Stimulated activated CD8-positive, alpha-beta memory T cell treated with anti-CD3 and anti-CD28 coated beads, Interleukin-15, amount 100 ng/mL, for 48 hours (primary cell): ENCODE data around the gene COL4A2.
"Not testable (repeated sequence)": the region's sequence is repeated elsewhere in the genome, so short reads cannot be mapped to it uniquely, and the experiment has no call there.

Source experiments
- DNase-seq, 2 donors: peaks; one replicate each; pipeline ENCODE4 v3.0.0-alpha.2; 2020; ENCODE audit warnings: low read depth in 2 of 2

Gene COL4A2

DNA sequence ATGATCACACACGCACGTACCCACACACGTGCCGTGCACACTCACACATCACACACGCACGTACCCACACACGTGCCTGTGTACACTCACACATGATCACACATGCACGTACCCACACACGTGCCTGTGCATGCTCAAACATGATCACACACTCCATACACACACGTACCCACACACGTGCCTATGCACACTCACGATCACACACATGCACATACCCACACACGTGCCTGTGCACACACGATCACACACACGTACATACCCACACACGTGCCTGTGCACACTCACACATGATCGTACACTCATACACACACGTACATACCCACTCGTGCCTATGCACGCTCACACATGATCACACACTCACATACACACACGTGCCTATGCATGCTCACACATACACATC lies 167.6 kb downstream of the COL4A2 start:
- DNase-seq = no peak

DNA sequence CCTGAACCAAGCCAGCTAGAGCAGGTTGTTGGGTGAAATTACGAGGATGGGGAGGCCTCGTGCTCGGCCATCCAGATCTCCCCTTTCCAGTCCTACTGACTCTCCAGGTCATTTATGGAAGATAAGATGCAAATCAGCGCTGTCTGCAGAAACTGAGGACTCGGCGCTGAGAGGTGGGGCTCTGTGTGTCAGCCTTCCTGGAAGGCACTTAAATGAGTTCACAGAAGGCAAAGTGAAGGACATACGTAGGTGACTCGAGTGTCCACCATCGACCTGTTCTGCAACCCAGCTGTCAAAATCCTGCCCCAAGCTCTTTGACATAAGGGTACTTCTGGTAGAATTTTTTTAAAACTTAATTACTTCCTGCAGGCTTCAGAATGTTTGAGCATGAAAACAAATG lies 168.0 kb downstream of the COL4A2 start:
- no peak for DNase-seq

DNA sequence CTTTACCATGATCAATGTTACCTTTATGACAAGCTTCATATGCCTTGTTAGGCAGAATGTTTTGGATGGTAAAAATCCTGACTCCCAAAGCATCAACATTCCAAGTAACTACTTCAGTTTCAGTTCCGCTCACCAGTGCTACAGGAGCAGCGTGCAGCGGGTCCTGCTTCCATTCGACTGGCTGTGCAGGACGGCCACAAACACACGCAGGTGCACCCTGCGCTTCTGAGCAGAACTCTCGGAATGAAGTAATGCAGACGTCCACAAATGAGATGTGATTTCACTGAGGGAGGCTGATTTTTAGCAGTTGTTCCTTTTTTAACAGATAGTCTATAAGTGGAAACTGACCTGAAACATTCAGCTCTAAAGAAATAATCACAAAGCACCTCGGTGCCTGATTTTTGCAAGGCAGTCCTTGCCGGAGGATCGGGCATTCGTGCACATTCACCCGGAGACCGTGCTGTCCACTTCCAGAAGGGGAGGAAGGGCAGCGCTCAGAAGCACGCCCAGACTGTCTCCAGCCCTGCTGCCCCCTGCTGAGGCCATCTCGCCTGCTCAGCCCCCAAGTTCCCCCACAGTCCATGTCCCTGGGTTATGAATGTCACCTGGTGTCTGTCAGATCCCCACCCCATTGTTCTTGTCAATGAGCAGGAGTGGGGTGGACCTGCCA lies 168.6 kb downstream of the COL4A2 start:
- DNase-seq = no peak

DNA sequence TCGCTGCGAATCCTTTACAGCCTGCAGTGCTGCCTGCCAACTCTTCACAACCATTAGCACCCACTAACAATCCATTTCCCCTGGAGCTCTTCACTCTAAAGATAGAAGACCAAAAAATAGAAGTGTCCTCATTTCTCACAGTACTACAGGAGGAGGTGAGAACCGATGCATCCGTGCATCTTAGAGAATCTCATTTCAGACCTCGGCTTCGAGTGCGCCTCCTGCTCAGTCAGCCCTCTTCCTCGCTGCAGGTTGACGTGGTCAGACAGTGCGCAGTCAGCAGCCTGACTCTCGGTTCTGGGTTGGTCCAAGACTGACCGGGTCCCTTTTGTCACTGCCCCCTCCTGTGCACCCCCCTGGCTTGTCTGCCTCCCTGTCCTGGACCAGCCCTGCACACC lies 169.1 kb downstream of the COL4A2 start:
- DNase-seq = no peak

DNA sequence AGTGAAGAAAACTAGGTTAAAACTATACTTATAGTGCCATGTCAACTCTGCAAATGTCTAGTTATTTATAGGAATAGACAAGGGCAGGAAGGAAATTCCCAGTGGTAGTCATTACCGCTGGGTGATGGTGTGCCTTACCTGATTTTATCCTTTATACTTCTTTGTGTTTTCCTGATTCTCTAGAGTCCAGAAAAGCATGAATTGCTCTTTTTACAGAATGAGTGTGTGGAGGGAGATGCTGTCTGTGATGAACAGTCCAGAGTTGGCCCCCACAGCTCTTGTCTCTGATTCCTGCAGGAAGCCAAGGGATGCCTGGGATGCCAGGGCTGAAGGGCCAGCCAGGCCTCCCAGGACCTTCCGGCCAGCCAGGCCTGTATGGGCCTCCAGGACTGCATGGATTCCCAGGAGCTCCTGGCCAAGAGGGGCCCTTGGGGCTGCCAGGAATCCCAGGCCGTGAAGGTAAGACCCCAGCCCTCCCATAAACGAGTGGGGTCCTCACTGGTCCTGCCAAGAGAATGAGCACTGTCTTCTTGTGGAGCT lies 170.7 kb downstream of the COL4A2 start:
- no peak for DNase-seq

DNA sequence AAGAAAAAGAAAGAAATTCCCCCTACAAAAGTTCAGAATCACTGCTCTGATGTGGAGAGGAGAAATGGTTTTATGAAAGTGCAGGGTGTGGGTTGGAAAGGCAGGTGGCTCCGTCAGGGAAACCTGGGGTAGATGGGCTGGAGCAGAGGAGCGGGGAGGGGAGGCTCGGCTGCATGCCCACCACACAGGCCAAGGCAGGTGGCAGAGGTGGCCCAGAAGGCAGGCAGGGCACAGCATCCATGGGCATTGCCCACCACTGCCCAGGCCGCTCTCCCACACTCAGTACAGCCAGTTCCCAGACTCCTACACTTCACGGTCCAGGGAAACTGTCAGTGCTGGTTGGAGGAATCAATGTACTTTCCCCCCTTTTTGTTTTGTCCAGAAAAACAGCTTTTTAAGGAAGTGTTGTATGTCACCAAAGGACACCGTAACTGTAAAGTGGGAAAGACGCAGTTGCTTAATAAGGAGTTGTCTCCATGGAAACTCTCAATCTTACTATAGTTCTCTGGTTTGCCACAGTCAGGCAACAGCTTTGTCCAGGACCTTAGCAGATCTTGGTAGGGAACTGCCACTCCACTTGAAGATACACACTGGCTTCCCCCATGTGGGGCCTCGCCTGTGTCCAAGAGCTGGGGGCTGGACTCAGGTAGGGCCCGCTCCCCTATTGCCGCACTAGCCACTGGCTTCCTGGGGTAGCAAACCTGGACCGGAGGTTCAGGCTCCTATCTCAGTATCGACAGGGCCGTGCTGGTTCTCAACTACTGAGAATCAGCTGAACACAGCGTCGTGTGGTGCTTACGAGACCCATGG lies 171.5 kb downstream of the COL4A2 start:
- DNase-seq = no peak

DNA sequence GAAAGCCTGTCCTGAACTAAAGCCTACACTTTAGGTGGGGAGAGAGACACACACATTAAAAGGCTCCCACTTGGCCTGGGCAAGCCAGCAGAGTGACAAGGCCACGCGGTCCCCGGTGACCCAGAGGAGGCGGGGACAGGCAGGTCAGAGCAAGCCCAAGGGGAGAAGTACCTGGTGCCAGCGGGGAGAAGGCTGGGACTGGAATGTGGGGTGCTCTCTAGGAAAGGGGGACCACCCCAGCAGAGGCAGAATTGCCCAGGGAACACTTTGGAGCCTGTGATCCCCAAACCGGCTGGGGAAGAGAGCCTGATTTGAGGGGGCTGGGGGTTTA lies 172.1 kb downstream of the COL4A2 start:
- DNase-seq = no peak

DNA sequence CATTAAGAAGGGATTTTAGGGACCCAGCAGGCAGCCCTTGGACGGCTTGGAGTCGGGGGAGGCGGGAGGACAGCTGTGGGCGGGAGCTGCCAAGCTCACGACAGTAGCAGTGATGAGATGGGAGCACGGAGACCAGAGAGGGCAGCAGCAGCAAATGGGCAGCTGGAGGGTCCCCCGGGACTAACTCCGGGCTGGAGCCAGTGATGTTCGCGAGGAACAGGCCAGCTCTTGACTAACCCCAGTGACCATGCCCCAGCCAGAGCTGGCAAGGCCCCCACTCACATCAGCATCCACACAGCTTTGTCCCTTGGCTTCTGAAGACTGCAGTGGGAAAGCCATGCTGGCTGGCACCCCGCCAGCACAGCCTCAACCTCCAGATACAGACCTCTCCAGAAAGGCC lies 172.6 kb downstream of the COL4A2 start:
- no peak for DNase-seq

DNA sequence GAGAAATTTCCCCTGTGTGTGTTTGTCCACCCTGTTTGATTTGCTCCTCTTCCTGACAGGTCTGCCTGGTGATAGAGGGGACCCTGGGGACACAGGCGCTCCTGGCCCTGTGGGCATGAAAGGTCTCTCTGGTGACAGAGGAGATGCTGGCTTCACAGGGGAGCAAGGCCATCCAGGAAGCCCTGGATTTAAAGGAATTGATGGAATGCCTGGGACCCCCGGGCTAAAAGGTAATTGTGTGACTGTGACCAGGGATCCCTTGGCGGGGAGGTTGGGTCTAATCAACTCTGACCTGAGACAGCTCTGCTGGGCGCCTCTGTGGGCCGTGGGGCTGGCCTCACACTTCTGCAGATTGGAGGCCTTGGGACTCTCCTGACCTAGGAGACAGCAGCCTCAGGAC lies 173.1 kb downstream of the COL4A2 start:
- DNase-seq = no peak

DNA sequence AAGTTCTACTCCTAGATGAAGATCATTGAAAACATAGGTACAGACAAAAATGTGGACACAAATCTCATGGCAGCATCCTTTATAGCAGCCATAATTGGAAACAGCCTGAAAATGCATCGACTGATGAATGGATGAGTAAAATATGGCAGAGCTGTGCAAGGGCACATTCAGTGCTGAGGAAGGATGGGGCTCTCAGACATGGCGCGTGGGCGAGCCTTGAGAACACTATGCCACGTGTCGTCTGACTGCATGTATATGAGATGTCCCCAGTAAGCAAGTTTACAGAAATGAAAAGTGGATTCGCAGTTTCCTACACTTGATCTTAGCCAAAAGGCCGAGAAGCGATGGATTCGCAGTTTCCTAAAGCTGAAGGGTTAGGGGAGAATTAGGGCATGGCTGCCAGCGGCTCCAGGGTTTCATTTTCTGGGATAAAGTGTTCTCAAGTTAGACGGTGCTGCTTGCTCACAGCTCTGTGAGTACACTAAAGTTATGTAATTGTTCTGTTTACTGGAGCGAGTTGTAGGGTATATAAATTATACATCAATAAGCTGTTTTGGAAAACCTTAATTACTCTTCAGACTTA lies 176.4 kb downstream of the COL4A2 start:
- DNase-seq = no peak

DNA sequence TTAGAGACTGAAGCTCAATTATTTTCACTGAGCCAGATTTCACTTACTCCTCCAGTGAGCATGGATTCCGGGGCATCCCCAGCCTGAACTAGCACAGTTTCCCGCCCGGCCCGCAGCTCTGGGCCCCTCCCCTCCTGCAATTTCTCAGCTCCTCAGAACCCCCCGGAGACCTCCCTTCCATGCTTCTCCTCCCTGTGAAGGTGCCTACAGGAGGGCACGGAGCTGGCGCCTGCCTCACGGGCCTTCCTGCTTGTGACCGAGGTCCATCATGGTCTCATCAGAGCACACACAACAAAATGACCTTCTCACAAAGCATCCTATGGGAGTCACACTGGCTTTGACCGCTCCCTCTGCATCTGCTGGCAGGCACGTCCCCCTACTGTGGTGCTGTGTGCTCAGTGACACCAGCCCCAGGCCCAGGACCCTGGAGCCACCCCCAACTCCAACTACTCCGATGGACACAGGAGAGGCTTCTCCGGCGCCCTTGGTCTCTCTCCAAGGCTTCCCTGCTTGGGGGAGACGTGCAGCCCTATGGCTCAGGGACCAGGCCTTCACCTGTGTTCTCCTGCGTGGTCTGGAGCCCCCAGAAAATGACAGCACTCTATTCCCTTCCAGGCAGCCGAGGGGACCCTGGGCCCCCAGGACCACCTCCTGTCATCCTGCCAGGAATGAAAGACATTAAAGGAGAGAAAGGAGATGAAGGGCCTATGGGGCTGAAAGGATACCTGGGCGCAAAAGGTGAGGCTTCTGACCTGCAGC lies 177.4 kb downstream of the COL4A2 start:
- DNase-seq = no peak

DNA sequence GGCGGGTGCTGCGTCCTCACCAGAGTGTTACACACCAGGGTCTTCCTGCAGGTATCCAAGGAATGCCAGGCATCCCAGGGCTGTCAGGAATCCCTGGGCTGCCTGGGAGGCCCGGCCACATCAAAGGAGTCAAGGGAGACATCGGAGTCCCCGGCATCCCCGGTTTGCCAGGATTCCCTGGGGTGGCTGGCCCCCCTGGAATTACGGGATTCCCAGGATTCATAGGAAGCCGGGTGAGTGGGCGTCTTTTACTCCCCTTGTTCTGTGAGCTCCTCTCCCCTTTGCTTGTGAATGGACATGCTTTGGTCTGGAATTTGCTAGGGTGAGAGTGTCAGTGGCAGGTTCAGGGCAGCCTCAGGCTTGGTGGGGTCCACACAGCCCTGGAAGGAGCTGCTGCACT lies 178.5 kb downstream of the COL4A2 start:
- no peak for DNase-seq

DNA sequence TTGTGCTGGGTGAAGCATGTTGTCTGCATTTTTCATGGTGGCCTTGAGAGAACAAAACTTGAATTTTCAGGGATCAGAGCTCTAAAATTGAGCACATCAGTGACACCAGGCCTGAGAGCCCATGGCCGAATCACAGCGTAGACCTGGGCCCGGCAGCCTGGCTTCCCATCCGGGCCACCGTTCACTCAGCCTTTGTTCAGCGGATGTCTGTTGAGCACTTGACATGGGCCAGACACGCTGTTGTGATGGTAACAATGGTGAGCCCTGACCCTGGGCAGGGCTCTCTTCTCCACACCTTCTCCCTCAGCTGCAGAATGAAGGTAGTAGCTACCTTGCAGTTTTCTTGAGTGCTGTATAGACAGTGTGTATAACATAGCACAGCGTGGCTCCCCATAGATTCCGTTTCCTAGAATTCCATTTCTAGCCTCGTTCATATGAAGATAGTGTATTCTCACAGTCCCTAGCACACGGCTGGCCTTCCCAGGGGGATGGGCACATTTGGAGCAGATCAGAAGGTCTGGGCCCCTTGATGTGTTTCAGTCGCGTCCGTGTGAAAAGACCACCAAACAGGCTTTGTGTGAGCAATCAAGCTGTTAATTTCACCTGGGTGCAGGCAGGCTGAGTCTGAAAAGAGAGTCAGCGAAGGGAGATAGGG lies 179.1 kb downstream of the COL4A2 start:
- DNase-seq = no peak

DNA sequence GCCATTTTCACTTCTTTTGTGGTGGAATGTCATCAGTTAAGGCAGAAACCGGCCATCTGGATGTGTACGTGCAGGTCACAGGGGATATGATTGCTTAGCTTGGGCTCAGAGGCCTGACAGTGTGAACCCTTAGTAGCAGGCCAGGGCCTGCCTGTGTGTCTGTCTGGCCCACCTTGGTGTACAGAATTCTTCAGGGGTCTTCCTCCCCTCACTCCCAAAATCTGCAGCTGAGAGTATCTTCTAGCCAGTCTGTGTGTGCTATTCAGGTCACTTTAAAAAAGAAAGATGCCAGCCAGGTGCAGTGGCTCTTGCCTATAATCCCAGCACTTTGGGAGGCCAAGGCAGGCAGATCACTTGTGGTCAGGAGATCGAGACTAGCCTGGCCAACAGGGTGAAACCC lies 179.8 kb downstream of the COL4A2 start:
- not testable (repeated sequence) for DNase-seq

DNA sequence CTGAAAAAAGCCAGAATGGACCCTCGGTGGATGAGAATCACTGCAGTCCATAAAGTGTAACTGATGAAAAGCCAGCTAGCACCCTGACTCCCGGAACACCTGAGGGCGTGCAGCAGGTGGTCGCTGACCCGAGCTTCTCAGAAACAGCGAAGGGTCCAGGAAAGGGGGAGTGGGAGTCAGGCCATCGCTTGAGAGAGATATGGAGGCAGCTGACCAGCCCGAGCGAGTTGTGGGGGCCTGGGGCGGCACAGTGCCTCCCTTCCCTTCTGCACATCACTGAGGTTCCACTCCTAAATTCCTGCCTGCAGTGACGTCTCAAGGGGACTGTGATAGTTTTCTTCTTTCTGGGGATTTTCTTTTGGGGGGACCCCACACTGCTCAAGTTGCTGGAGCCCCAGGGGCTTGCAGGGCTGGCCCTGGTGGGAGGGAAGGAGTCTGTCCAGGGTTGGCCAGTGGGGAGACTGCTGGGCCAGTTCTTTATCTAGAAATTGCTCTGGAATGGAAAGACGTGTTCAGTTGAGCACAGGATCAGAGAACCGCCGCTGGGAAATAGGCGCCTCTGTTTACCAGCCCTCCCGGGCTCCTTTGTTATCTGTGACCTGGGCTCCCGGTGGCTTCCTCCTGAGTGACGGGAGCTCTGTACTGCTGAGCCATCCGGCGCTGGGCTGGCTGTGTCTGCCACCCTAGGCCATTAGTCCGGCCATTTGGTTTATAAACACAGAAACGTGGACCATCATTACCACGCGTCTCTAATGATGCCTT lies 183.1 kb downstream of the COL4A2 start:
- DNase-seq = no peak

DNA sequence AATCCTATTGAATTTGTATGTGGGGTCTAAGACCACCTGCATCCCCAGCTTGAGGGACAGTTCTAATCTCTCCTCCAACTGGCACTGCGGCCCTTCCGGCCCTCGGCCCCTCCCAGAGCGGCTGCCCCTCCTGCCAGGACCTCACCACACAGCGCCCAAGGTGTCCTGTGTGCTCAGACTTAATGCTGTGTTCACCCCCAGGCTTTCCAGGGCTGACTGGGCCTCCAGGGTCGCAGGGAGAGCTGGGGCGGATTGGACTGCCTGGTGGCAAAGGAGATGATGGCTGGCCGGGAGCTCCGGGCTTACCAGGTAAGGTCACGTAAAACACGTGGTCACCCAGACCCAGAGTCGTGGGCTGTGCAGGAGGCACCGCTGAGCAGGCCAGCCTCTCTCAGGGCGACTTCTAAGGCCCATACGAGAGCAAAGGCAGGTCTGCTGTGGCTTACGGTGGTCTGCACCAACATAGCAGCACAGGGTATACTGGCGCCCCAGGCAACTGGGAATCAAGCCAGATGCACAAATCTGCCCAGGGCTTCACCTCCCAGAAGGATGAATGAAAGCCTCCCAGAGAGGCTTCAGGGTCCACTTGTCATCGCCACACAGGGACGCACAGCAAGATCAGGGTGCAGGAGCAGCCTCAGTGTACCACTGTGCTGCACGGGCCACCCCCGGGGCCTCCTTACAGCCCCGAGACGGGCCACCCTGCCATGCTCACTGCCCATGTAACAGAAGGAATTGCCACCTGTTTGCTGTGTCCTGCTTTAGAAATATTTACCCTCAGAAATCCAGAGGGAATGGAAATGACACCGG lies 185.0 kb downstream of the COL4A2 start:
- no peak for DNase-seq

DNA sequence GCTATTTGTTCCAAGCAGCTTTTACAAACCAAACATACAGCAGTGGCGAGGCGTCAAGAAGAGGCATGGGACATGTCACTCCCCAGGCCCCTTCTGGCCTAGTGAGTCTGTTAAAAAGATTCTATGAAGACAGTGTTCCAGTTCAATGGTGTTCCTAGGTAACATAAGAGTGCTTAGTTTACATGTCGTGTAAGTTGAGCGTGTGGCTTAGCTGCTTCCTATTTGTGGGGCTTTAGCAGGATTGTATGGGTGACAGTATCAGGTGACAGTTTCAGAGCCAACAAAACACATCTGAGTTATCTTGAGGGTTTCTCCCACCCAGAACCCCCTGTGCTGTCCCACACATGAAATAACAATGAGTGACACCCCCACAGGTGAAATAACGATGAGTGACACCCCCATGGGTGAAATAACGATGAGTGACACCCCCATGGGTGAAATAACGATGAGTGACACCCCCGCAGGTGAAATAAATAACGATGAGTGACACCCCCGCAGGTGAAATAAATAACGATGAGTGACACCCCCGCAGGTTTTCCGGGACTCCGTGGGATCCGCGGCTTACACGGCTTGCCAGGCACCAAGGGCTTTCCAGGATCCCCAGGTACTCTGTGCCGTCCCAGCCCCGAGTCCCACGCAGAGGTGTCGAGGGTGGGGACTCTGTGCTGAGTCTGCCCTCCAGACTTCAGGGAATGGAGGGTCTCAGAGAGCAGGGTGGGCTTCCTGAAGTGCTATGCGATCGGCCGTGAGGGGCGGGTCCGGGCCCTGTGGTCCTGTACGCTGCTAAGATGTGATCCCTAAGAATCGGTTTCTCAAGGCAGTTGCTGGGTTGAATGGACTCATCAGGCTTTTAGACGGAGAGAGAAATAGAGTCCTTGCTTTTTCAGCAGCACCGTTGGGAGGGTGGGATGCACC lies 185.9 kb downstream of the COL4A2 start:
- no peak for DNase-seq

DNA sequence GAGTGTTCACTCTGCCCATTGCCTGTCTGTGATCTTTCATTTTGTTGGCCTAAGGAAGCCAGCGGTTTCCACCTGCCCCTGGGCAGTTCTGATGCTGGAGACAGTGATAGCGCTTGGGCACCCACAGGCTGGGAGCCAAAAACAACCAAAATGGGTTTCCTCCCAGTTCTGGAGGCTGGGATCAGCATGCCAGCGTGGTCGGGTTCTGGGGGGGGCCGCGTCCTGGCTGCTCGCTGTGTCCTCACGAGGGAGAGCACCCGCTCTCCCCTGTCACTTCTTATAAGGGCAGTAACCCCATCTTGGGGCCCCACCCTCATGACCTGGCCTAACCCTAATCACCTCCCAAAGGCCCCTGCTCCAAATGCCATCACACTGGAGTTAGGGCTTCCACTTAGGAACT lies 186.5 kb downstream of the COL4A2 start:
- DNase-seq = no peak

DNA sequence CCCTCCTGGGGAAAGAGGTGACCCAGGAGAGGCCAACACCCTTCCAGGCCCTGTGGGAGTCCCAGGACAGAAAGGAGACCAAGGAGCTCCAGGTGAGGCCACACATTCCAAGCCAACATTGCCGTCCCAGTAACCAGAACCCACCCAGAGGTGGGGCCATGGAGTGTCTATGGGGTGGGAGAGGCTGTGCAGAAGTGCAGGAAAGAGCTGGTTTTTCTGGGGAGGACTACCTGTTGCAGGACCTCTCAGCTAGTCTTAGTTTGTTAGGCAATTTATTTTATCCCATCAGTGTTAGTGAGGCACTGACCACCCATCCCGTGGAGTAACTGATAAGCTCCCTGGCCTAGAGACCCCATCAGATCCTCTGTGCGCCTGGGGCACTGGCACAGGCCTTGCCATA lies 188.3 kb downstream of the COL4A2 start:
- DNase-seq = no peak
